WTC11 (cell line): ENCODE measurements around the gene TSPAN10. TPM values are rescaled to one million over a fixed set of nuclear protein-coding genes. Genes with fewer than 3 reads are reported as not detected.

ENCODE experiments used
- ATAC-seq: fragments of 200-7000 bp; cut with Tn5 transposase; 2 replicates; pipeline ENCODE4 v1.10.0; 2021; ENCODE audit warnings: mild to moderate bottlenecking, moderate library complexity
- CTCF ChIA-PET: fragments of 300-600 bp; sonication (Branson Sonifier 250); formaldehyde crosslinking; loops from one replicate; lab custom pipeline; 2021; ENCODE audit warnings: antibody characterized with exemption; lab: Charles Lee
- POLR2A ChIA-PET: fragments of 350-600 bp; sonication (Branson Sonifier 250); formaldehyde crosslinking; loops from one replicate; lab custom pipeline; 2021; ENCODE audit warnings: antibody characterized with exemption; lab: Charles Lee
- DNase-seq: peaks from one replicate; pipeline ENCODE4 v3.0.0; 2021; ENCODE audit warnings: low spot score
- H3K27ac Mint-ChIP-seq: 2 replicates; pipeline ENCODE4 v1.8.0; 2021; ENCODE audit warnings: mixed read lengths
- H3K27me3 Mint-ChIP-seq: 2 replicates; pipeline ENCODE4 v1.8.0; 2021; ENCODE audit warnings: low read depth, mild to moderate bottlenecking, moderate library complexity, mixed read lengths
- H3K36me3 Mint-ChIP-seq: 2 replicates; pipeline ENCODE4 v1.8.0; 2021; ENCODE audit warnings: mixed read lengths
- H3K4me1 Mint-ChIP-seq: 2 replicates; pipeline ENCODE4 v1.8.0; 2022; ENCODE audit warnings: mixed read lengths
- H3K4me3 Mint-ChIP-seq: 2 replicates; pipeline ENCODE4 v1.8.0; 2021; ENCODE audit warnings: mild to moderate bottlenecking, moderate library complexity, mixed read lengths
- H3K9me3 Mint-ChIP-seq: 2 replicates; pipeline ENCODE4 v1.8.0; 2021; ENCODE audit warnings: mixed read lengths
- ARID4B ChIP-seq: sonication (generic); formaldehyde crosslinking; IDR thresholded peaks from 2 replicates; pipeline ENCODE4 v1.8.0; 2023; ENCODE audit warnings: missing genetic modification reagents, mild to moderate bottlenecking, borderline replicate concordance
- ATF2 ChIP-seq: sonication (generic); formaldehyde crosslinking; IDR thresholded peaks from 2 replicates; pipeline ENCODE4 v1.8.1; 2022; ENCODE audit warnings: low read depth, missing genetic modification reagents, borderline replicate concordance
- ATF3 ChIP-seq: sonication (generic); formaldehyde crosslinking; conservative IDR thresholded peaks from 2 replicates; pipeline ENCODE4 v1.8.1; 2022; ENCODE audit warnings: mild to moderate bottlenecking, missing genetic modification reagents
- CDX4 ChIP-seq: fragments of 250-450 bp; sonication (Bioruptor Pico); IDR thresholded peaks from 2 replicates; pipeline ENCODE4 v1.9.0; 2021; ENCODE audit warnings: moderate library complexity, mild to moderate bottlenecking, inconsistent platforms, borderline replicate concordance
- E2F5 ChIP-seq: sonication (generic); formaldehyde crosslinking; IDR thresholded peaks from 2 replicates; pipeline ENCODE4 v1.8.1; 2022; ENCODE audit warnings: mild to moderate bottlenecking, moderate library complexity, missing genetic modification reagents
- ELF4 ChIP-seq: sonication (generic); formaldehyde crosslinking; IDR thresholded peaks from 2 replicates; pipeline ENCODE4 v1.8.1; 2022; ENCODE audit warnings: low read depth, mild to moderate bottlenecking, moderate library complexity, missing genetic modification reagents
- FOXK1 ChIP-seq: sonication (generic); formaldehyde crosslinking; IDR thresholded peaks from 2 replicates; pipeline ENCODE4 v1.8.0; 2022; ENCODE audit warnings: mild to moderate bottlenecking, moderate library complexity, missing genetic modification reagents
- GABPB1 ChIP-seq: sonication (generic); formaldehyde crosslinking; IDR thresholded peaks from 2 replicates; pipeline ENCODE4 v1.8.1; 2023; ENCODE audit warnings: mild to moderate bottlenecking, missing genetic modification reagents
- GTF2I ChIP-seq: fragments of 250-450 bp; sonication (Bioruptor Pico); conservative IDR thresholded peaks from 2 replicates; pipeline ENCODE4 v1.4.0; 2021; ENCODE audit warnings: mild to moderate bottlenecking
- JUN ChIP-seq: sonication (generic); formaldehyde crosslinking; IDR thresholded peaks from 2 replicates; pipeline ENCODE4 v1.8.0; 2023; ENCODE audit warnings: mild to moderate bottlenecking, missing genetic modification reagents
- NFYB ChIP-seq: sonication (generic); formaldehyde crosslinking; conservative IDR thresholded peaks from 2 replicates; pipeline ENCODE4 v1.8.0; 2022; ENCODE audit warnings: low read depth, missing genetic modification reagents
- NR1H2 ChIP-seq: sonication (generic); formaldehyde crosslinking; IDR thresholded peaks from 2 replicates; pipeline ENCODE4 v1.9.0; 2021; ENCODE audit warnings: mild to moderate bottlenecking, moderate library complexity, missing genetic modification reagents
- NR2C2 ChIP-seq: sonication (generic); formaldehyde crosslinking; IDR thresholded peaks from 2 replicates; pipeline ENCODE4 v1.8.0; 2022; ENCODE audit warnings: mild to moderate bottlenecking, missing genetic modification reagents
- NR3C1 ChIP-seq: sonication (generic); formaldehyde crosslinking; conservative IDR thresholded peaks from 2 replicates; pipeline ENCODE4 v1.8.1; 2023; ENCODE audit warnings: low read depth, mild to moderate bottlenecking, missing genetic modification reagents
- RORB ChIP-seq: fragments of 250-450 bp; sonication (Bioruptor Pico); IDR thresholded peaks from 2 replicates; pipeline ENCODE4 v1.9.0; 2021; ENCODE audit warnings: mild to moderate bottlenecking
- SP1 ChIP-seq: sonication (generic); formaldehyde crosslinking; conservative IDR thresholded peaks from 2 replicates; pipeline ENCODE4 v1.8.1; 2022; ENCODE audit warnings: missing genetic modification reagents
- TP53 ChIP-seq: sonication (generic); formaldehyde crosslinking; IDR thresholded peaks from 2 replicates; pipeline ENCODE4 v1.8.1; 2023; ENCODE audit warnings: mild to moderate bottlenecking, missing genetic modification reagents
- ZNF219 ChIP-seq: sonication (generic); formaldehyde crosslinking; IDR thresholded peaks from 2 replicates; pipeline ENCODE4 v1.8.0; 2023; ENCODE audit warnings: missing genetic modification reagents, mild to moderate bottlenecking, borderline replicate concordance
- ZNF232 ChIP-seq: sonication (generic); formaldehyde crosslinking; IDR thresholded peaks from 2 replicates; pipeline ENCODE4 v1.8.0; 2022; ENCODE audit warnings: mild to moderate bottlenecking, missing genetic modification reagents
- ZNF317 ChIP-seq: sonication (generic); formaldehyde crosslinking; IDR thresholded peaks from 2 replicates; pipeline ENCODE4 v1.8.1; 2023; ENCODE audit warnings: low read depth, mild to moderate bottlenecking, moderate library complexity, missing genetic modification reagents, borderline replicate concordance
- total RNA-seq: library from RNA; stranded (reverse); gene quantifications from 3 replicates; pipeline ENCODE4 v1.2.3, GENCODE V29; 2021

The TSPAN10 gene
- total RNA-seq, 1 experiment from 2014 or later = 1.5 TPM

GRCh38 chr17:81608605-81609004 lies 28.4 kb upstream of the TSPAN10 start (continued):
- TF ChIP-seq NFYB (CRISPR knock-in tag) = no peak
- no peak for TF ChIP-seq ZNF317
- TF ChIP-seq SP1 (CRISPR knock-in tag) = no peak
- TF ChIP-seq GABPB1 = no peak
- no peak for TF ChIP-seq ARID4B (CRISPR knock-in tag)
- TF ChIP-seq ELF4 (CRISPR knock-in tag) = no peak
- TF ChIP-seq FOXK1 (CRISPR knock-in tag) = no peak
- TF ChIP-seq ZNF219 (CRISPR knock-in tag) = no peak
- TF ChIP-seq, all 79 proteins: peak for 0

- Mint-ChIP-seq H3K27ac (no peak overlapping the region), H3K36me3 (peaks cover 64% of the 10 kb centered on the region), H3K27me3 (no peaks in the 10 kb centered on the region), H3K4me1 (no peaks in the 10 kb centered on the region), H3K9me3 (no peaks in the 10 kb centered on the region), H3K4me3 (no peak overlapping the region)
- ATAC-seq = 0 out of 2 replicates have a peak, but pooled peaks have one; percentile 30
- peak; percentile 15 for DNase-seq
- ChIA-PET POLR2A (no interaction called here), CTCF (no interaction called here)
- no peak for TF ChIP-seq NR3C1 (CRISPR knock-in tag)
- no peak for TF ChIP-seq ATF3 (CRISPR knock-in tag)
- TF ChIP-seq ZNF219 (CRISPR knock-in tag) = no peak
- no peak for TF ChIP-seq TP53
- TF ChIP-seq CDX4 (CRISPR knock-in tag) = no peak
- TF ChIP-seq JUN (CRISPR knock-in tag) = no peak
- no peak for TF ChIP-seq ARID4B (CRISPR knock-in tag)
- TF ChIP-seq ATF2 = no peak
- TF ChIP-seq NR2C2 (CRISPR knock-in tag) = no peak
- no peak for TF ChIP-seq RORB
- no peak for TF ChIP-seq GTF2I (CRISPR knock-in tag)
- no peak for TF ChIP-seq ZNF232
- TF ChIP-seq E2F5 (CRISPR knock-in tag) = no peak
- TF ChIP-seq NR1H2 (CRISPR knock-in tag) = no peak
Measured at GRCh38 chr17:81609541-81610311, 27.3 kb upstream of the TSPAN10 start.
